Activated CD8-positive, alpha-beta memory T cell treated with anti-CD3 and anti-CD28 coated beads for 1 hour (primary cell): ENCODE data around the gene LGR6.
A peak's percentile ranks its signal among the peaks of the same experiment; 100 is the strongest.
"Not testable (repeated sequence)": the region's sequence is repeated elsewhere in the genome, so short reads cannot be mapped to it uniquely, and the experiment has no call there.

ENCODE experiments used
- DNase-seq, 2 donors: peaks; one replicate each; pipeline ENCODE4 v3.0.0-alpha.2; 2020; ENCODE audit warnings: low read depth in 1 of 2; ENCODE audit errors: extremely low read depth in 1 of 2

The LGR6 gene

DNA sequence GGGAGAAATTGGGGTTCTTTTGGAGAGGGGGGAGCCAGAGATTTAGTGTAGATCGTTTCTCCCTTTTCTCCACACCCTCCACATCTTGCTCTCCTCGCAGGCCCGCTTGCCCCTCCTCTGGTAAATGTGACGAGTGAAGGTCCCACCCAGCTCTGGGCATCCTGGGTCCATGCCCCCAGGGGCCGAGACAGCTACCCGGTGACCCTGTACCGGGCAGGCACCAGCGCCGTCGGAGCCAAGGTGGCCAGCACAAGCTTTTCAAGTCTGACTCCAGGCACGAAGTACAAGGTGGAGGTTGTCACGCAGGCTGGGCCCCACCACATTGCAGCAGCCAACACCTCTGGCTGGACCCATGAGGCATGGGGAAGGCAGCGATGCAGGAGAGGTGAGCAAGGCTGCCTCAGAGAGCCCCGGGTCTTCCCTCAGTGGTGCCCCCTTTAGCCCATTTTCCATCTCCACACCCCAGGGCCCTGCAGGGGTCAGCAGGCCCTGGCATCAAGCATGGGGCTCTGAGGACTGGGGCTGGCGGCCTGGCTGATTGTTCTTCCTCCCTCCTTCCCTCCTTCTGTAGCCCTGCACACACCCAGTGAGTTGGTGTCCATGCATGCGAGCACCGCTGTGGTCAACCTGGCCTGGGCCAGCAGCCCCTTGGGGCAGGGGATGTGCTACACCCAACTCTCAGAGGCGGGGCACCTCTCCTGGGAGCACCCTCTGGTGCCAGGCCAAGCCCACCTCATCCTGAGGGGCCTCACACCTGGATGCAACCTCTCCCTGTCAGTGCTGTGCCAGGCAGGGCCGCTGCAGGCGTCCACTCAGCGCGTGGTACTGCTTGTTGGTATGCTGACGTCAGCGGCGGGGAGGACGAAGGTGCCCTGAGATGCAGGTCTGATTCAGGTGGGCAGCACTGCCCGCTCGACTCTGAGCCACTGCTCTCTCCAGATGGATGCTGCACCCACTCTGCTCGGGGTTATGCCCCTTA, 16.4 kb upstream of the LGR6 start:
- no peak for DNase-seq

DNA sequence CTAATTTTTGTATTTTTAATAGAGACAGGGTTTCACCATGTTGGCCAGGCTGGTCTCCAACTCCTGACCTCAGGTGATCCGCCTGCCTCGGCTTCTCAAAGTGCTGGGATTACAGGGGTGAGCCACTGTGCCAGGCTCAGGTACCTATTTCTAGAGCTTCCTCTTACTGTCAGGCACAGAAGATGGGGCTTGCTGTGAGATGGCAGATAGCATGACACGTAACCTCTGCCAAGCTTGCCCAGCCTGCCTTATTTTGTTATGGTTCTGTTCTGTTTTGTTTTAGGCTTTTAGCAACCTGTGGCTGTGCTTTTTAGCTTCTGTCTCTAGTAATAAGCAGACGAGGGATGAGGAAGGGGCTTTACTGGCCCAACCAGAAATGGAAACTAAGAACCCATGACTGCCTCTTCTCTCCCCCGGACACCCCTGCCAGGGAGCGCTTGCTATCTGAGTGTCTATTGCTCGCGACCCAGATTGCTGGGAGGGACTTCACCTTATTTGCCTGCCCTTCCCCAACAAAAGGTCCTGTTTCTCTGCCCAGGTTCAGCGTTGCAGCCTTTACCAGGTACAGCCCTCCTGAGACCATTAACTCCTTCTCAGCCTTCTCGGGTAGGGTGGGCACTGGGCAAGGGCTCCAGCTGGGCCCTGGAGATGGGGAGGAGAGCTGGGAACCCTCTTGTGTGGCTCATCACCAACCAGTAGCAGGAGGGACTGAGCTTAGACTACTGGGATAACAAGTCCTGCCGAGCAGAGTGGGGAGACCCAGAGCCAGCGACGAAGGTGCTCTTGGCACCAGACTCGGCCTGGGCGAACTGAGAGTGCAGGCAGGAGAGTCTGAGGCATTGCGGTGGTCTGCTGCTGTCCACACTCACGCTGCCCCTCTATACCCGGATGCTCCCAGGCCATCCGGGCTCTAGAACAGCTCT, 13.5 kb upstream of the LGR6 start:
- DNase-seq: no peak

DNA sequence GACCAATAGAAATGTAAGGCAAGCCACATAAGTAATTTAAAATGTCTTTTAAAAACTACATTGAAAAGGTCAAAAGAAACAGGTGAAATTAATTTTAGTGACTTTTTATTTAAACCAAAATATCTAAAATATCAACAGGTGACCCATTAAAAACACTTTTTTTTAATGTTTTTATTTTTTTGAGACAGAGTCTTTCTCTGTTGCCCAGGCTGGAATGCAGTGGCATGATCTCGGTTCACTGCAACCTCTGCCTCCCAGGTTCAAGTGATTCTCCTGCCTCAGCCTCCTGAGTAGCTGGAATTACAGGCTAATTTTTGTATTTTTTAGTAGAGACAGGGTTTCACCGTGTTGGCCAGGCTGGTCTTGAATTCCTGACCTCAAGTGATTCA, 12.9 kb upstream of the LGR6 start:
- not testable (repeated sequence) for DNase-seq

DNA sequence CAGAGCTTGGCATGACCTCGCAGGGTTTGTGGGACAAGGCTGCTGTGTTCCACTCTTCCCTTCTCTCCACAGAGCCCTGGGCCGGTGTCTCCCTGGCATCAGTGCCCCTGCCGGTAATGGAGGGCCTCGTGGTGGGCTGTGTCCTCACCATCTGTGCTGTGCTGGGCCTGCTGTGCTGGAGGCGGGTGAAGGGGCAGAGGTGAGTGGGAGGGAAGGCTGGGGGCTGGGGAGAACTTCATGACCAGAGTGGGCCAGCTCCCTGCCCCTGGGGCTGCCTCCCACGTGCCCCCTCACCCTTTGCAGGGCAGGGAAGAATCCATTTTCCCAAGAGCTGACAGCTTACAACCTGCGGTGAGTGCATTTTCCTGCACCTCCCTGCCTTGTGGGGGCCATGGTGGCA, 12.0 kb upstream of the LGR6 start:
- no peak for DNase-seq

DNA sequence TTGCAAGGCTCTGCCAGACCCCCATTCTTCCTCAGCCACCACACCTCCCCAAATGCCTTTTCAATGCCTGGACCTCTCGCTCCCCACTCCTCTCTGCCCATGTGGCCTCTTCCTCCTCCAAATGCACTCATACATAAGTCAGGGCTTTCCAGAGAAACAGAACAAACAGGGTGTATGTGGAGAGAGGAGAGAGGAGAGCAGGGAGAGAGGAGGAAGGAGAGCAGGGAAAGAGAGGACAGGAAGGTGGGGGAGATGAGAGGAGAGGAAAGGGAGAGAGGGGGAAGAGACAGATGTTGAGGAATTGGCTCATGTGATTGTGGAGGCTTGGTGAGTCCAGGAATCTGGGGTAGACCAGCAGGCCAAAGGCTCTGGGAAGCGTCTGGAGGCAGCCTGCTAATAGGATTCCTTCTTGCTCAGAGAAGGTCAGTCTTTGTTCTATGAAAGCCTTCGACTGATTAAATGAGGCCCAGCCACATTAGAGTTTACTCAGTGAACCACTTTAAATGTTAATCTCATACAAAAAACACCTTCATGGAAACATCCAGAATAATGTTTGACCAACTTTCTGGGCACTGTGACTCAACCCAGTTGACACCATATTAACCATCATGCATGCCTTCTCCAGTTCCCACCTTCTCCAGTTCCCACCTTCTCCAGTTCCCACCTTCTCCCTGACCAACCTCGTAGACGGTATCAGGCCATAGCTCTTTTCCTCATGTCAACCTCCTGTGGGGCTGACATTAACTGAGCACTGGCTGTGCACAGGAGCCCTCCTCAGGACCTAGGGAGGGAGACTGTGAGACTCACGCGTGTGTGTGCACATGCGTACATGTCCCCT, 11.3 kb upstream of the LGR6 start:
- no peak for DNase-seq

DNA sequence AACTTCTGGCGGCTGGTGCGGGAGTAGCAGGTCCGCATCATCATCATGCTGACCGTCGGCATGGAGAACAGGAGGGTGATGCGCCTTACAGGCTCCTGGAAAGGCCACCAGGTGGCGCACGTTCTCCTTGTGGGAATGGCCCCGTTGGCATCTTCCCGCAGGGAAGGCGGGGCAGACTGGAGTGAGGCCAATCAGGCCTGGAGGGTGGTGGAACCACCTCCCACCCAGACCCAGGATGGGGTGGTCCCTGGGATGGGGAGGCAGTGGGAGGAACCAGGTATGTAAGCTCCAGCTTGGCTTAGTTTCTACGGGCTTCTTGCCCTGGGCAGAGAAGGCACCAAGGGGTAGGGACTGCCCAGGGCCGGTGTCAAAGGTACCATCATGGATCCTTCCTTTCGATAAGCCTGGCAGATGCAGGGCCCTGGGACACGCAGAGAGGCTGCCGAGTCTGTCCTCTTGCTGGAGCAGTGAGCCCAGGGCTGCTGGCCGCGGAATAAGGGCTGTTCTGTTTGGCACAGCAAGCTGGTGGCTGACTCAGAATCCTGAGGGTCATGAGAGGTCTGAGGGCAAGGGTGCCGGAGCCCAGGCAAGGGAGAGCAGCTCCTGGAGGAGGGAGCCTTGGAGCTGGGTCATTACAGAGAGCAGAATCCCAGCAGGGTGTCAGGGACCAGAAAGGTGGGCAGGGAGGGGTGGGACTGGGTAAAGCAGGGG, 8.7 kb upstream of the LGR6 start:
- peak in 1 of 2 donors; percentile 61 for DNase-seq

DNA sequence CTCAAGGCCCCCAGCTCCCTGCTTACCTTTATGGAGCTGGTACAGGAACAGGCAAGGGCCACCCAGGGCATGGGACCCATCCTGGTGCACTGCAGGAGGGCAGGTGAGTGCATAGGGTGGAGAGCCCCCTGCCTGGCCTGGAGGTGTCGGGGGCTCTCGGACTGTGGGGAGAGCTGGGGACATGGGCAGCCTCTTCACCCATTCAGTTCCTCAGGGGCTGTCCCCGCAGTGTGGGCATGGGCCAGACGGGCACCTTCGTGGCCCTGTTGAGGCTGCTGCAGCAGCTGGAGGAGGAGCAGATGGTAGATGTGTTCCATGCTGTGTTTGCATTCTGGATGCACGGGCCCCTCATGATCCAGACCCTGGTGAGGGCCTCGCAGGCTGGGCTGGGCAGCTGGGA, 7.3 kb upstream of the LGR6 start:
- no peak for DNase-seq

DNA sequence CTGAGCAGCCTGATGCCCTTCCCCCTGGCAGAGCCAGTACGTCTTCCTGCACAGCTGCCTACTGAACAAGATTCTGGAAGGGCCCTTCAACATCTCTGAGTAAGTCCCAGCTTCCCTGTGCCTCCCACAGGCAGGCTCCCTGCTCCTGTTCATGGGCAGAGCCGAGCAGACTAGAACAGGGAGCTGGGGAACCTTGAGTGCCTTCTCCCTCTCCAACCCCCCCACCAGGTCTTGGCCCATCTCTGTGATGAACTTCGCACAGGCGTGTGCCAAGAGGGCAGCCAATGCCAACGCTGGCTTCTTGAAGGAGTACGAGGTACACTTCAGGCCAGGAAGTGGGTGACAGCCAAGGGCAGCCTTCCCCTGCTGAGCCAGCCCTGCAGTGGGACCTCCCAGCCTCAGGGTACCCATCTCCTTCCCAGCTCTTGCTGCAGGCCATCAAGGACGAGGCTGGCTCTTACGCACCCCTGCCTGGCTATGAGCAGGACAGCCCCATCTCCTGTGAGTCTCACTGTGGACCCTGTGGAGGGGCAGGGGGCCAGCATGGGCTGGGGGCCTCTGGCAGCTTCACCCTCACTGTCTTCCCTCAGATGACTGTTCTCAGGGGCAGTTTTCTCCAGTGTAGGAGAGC, 6.4 kb upstream of the LGR6 start:
- no peak for DNase-seq

DNA sequence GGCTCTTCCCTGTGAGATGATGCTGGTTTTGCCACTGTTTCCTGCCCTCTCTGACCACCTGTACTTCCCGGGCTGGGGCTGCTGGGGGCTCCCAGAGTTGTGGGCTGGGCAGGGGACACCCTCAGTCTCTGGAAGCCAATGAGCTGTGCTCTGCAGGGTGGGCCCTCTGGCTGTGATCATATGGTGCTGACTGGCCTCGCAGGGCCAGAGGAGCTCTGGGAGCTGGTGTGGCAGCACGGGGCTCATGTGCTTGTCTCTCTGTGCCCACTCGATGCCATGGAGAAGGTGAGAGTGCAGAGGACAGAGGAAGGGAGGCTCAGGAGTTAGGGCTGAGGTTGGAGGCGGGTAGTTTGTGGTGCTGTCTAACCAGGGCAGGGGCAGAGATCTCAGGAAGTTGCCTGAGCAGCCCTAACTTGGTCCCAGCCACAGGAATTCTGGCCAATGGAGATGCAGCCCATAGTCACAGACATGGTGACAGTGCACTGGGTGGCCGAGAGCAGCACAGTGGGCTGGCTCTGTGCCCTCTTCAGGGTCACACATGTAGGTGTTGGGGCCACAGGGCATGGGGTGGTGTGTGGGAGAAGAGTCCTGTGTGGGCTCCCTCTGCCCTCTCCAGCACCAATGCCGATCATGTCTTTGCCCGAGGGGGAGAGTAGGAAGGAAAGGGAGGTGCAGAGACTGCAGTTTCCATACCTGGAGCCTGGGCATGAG, 5.7 kb upstream of the LGR6 start:
- DNase-seq: no peak

DNA sequence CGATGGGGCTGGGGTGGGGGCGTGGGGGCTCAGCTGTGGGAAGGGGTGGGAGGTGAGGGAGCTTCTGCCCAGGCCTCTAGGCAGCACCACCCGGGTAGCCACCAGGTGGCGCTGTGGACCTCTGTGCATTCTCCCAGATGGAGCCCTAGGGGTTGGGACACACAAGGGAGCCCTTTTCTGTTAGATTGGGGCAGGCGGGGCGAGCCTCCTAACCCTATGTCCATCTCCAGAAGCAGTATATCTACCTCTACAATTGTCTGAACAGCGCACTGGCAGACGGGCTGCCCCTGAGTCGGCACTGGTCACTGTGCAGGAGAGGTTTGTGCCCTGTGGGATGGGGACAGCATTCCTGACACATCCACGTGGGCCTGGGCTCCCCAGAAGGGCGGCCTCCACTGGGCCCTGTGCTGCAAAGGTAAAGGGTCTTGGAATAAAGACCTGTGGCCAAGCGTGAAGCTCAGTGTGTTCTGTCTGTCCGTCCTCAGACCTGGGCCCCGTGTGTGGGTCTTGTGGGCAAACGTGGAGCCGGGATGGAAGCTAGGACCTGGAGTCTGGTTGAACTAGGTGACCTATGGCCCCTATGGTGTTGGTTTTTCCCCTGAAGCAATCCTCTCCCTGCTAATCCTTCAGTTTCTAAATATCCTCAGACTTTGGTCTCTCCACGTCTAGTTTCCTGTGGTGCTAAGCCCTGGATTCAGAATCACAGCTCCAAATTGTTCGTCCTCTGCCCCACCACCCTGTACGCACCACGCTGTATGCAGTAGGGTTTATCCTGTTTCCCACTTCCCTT, 4.4 kb upstream of the LGR6 start:
- DNase-seq: peak; percentile 49 to 75

DNA sequence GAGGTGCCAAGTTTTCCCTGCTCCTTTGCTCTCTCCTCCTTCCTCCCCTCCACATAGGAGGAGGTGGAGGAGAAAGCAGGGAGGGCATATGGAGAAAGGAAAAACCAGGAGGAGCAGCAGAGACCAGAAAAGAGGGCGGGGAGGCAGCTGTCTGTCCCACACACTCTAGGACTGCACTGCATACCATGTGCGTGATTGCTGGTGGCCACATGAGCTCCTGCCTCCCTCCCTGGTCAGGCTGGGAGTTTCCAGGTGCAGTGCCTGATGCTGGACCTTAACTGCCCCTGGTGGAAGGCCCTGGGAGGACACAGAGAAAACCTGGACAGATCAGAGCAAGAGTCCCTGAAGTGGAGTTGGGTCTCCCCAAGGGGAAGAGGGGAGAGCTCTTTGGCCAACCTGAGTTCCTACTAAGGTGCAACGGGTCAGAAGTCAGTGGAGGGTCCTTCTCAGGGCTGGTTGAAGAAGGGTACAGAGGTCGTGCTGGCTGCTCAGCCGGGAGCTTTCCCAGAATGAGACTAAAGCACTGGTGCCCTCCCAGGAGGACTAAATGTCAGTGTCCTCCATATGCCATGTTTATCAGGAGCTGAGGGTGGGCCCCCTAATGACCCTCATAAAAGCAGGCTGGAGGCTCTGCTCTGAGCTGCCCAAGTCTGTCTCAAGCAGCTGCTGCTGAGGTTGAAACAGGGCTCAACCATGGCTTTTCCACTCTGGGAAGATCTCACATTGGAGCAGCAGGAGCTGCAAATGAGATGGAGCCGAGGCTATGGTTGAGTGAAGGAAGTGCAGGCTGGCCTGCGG, 3.5 kb upstream of the LGR6 start:
- DNase-seq: no peak

DNA sequence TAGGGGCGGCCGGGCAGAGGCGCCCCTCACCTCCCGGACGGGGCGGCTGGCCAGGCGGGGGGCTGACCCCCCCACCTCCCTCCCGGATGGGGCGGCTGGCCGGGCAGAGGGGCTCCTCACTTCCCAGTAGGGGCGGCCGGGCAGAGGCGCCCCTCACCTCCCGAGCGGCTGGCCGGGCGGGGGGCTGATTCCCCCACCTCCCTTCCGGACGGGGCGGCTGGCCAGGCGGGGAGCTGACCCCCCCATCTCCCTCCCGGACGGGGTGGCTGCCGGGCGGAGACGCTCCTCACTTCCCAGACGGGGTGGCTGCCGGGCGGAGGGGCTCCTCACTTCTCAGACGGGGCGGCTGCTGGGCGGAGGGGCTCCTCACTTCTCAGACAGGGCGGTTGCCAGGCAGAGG, 2.2 kb upstream of the LGR6 start:
- DNase-seq: not testable (repeated sequence)

DNA sequence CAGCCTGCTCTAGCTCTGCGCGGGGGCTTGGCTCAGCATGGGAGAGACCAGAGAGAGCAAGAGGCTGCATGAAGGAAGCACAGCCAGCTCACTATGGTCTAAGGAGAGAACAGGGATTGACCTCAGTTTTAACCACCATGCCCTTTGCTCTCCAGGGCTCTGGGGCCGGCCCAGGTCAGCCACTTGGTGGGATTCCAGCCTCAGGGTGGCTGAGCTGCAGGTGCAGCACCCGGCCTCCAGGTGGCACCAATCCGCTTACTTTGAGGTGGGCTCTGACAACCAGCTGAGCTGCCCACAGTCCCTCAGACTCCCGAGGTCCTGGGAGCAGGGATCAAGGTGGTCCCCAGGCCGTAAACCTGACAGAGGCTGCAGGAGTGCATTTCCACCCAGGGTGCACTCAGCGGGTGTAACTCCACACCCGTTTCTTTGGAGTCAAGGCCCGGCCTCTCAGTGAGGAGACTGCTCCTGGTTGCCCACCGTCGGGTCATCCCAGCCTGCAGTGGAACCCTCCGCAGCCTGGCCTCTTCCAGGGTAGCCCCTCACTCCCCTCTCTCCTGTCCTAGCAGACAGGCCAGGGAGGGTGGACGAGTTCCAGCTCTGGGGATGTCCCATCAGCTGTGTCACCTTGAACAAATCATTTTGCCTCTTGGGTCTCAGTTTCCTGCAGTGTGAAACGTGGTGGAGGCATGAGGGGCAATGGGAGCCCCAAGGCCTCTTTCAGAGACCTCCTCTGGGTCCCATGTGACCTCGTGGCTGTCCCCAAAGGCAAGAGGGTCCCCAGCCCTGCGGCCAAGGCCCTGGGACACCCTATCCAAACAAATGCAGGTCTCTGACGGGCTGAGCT, 607 bp upstream of the LGR6 start:
- peak; percentile 14 to 37 for DNase-seq

DNA sequence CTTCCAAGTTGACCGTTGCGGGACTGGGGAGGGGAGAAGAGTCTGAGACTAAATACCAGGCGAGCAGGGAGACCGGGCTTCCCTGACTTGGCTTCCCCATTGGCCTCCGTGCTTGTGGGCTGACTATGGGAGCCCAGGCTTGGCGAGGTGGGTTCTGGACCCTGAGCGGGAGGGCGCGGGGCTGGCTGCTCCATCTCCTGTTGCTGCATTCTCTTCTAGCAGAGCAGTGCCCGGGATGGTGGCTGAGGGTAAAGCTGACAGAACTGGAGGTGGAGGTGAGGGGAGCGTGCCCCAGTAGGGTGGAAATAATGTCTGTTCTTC, 689 bp downstream of the LGR6 start:
- no peak for DNase-seq

DNA sequence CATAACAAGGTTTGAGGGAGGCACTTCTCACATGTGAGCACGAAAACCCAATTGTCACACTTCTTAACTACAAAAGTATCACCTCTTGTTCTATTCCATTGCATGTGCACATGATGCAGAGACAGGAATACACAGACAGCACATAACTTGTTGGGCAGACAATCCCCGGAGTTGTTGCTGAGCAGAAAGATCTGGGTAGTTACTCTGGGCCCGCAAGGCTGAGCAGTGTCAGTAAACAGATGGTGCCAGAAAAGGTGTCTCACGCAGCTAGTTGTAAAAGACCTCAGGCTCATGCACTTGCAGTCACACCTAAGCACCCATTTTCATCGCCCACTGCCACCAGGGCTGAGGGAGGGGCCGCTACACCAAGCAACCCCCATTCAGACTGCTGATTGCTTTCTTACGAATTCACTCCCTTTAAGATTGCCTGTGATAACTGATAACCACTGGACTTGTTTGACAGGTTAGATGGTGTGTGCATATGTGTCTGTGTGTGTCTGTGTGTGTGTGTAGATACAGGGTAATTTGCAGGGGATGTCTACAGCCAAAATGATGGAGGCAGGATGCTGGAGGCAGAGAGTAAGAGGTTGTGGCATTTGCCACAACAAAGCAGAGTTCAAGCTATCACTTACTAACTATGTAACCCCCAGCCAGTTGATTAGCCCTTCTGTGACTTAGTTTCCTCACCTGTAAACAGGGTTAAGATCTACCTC, 4.2 kb downstream of the LGR6 start:
- no peak for DNase-seq

DNA sequence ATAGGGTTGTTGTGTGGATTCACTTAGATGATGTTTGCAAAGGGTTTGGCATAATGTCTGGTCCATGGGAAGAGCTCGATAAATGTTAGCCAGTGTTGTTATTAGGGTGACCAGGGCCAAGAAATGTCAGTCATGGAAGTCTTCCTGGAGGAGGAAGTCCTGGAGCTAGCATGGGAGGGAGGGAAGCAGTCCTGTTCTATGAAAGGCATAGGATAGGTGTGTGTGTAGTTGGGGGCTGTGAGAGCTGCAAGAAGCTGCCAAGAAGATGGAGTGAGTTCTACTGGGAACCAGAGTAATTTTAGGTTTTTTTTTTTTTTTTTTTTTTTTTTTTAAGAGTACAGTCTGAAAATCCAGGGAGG, 4.7 kb downstream of the LGR6 start:
- DNase-seq: no peak
